ENCODE data around the gene CNGB1.
"Not testable (repeated sequence)": the region's sequence is repeated elsewhere in the genome, so short reads cannot be mapped to it uniquely, and the experiment has no call there.

Gene CNGB1

GRCh38 chr16:57997176-57997527 is 26.2 kb upstream of the CNGB1 start:
- DNase-seq (ENCODE audit: low read depth, low spot score) = no peak

- no peak for DNase-seq (ENCODE audit: low read depth, low spot score)
These were observed 25.7 kb upstream of the CNGB1 start for GRCh38 chr16:57996406-57997175.

- no peak for DNase-seq (ENCODE audit: low read depth, low spot score)
These were observed 24.9 kb upstream of the CNGB1 start for GRCh38 chr16:57995721-57996405.

- no peak for DNase-seq (ENCODE audit: low read depth, low spot score)
These were observed 23.9 kb upstream of the CNGB1 start for GRCh38 chr16:57994778-57995177.

GRCh38 chr16:57994361-57994760 is 23.4 kb upstream of the CNGB1 start:
- no peak for DNase-seq (ENCODE audit: low read depth, low spot score)

GRCh38 chr16:57993897-57994296 is 23.0 kb upstream of the CNGB1 start:
- DNase-seq (ENCODE audit: low read depth, low spot score) = no peak

GRCh38 chr16:57993438-57993837 is 22.5 kb upstream of the CNGB1 start:
- no peak for DNase-seq (ENCODE audit: low read depth, low spot score)

- DNase-seq (ENCODE audit: low read depth, low spot score) = no peak
These were observed 21.2 kb upstream of the CNGB1 start for GRCh38 chr16:57992084-57992483.

GRCh38 chr16:57991551-57992059 is 20.7 kb upstream of the CNGB1 start:
- no peak for DNase-seq (ENCODE audit: low read depth, low spot score)

- DNase-seq (ENCODE audit: low read depth, low spot score) = no peak
These were observed 18.0 kb upstream of the CNGB1 start for GRCh38 chr16:57988929-57989328.

GRCh38 chr16:57987441-57988177 is 16.7 kb upstream of the CNGB1 start:
- DNase-seq (ENCODE audit: low read depth, low spot score) = no peak

- DNase-seq (ENCODE audit: low read depth, low spot score) = no peak
These were observed 15.3 kb upstream of the CNGB1 start for GRCh38 chr16:57986196-57986595.

- no peak for DNase-seq (ENCODE audit: low read depth, low spot score)
These were observed 14.6 kb upstream of the CNGB1 start for GRCh38 chr16:57985204-57986181.

GRCh38 chr16:57984443-57985203 is 13.7 kb upstream of the CNGB1 start:
- DNase-seq (ENCODE audit: low read depth, low spot score) = no peak

- DNase-seq (ENCODE audit: low read depth, low spot score) = no peak
These were observed 11.5 kb upstream of the CNGB1 start for GRCh38 chr16:57982385-57982784.

- no peak for DNase-seq (ENCODE audit: low read depth, low spot score)
These were observed 10.7 kb upstream of the CNGB1 start for GRCh38 chr16:57981636-57982035.

- no peak for DNase-seq (ENCODE audit: low read depth, low spot score)
These were observed 8.2 kb upstream of the CNGB1 start for GRCh38 chr16:57979006-57979585.

- DNase-seq (ENCODE audit: low read depth, low spot score) = not testable (repeated sequence)
These were observed 7.1 kb upstream of the CNGB1 start for GRCh38 chr16:57978070-57978465.

- DNase-seq (ENCODE audit: low read depth, low spot score) = no peak
These were observed 6.6 kb upstream of the CNGB1 start for GRCh38 chr16:57977418-57978069.
